GM18868 (cell line): ENCODE data around the gene CLEC1B.
"Not testable (repeated sequence)": the region's sequence is repeated elsewhere in the genome, so short reads cannot be mapped to it uniquely, and the experiment has no call there.

ENCODE experiments used
- ATAC-seq: cut with Tn5 transposase; IDR thresholded peaks from one replicate; pipeline ENCODE4 v1.9.1; 2021; ENCODE audit warnings: mild to moderate bottlenecking, moderate library complexity; ENCODE audit not compliant: unreplicated experiment

CLEC1B gene

DNA sequence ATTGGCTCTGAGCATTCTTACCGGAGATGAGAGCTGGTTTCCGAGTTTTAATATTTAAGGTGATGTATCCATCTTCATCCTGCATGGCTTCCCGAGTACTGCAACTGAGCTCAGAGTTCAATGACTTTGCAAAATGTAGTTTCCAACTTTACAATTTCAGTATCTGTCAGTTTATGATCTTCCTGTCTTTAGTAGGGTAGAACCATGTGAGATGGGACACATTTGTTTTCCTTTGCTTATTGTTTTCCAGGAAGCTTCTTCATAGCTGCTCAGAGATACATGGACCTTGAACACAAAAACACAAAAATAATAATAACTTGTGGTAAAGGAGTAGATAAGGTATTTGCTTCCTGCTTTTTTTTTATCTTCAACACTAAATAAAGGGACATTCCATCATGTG is at the start of gene CLEC1B:
CLEC1B (minus strand) TSS at position 106 of the 400 bp plus-strand sequence; CDS start at position 85, 21 bp downstream.
- no peak for ATAC-seq

DNA sequence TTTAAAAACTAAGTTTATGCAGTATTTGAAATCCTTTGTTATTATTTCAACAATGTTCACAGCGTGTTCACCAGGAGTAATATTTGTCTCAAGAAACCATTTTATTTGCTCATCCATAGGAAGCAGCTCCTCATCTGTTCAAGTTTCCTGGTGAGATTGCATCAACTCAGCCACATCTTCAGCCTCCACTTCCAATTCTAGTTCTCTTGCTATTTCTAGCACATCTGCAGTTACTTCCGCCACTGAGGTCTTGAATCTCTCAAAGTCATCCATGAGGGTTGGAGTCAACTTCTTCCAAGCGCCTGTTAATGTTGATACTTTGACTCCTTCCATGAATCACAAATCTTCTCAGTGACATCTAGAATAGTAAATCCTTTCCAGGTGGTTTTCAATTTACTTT is 49.6 kb upstream of the CLEC1B start:
- ATAC-seq: no peak

GRCh38 chr12:10042167-10042566 is 43.2 kb upstream of the CLEC1B start:
- no peak for ATAC-seq

DNA sequence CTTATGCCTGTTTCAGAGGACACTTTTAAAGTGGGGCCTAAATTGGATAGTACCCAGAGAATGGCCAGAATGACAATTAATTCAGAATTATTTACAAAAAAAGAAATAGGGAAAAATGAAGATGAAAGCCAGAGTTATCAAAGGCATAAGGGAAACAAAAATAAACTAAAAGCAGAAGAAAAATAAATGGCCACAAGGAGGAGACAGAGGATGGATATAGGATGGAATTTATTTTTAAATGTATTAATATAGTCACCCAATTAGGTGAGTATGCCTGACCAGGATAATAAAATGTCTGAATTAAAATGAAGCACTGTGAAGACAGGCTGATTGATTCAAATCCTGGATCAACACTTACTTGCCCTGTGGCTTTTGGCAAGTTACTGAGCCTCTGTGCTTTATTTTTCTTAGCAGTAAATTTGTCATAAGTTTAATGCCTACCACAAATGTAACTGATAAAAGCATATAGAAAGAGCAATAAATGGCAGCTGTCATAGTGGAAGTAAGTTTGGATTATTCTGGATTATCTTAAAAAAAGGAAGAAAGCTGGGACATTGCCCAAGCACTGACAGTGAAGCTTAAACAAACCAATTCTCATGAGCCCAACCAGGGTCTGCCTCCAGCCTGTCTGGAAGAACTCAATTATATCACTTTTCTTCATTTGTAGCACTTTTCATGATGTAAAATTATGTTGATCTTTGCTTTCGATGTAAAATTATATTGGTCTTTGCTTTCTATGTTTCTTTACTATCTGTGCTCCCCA is 35.0 kb upstream of the CLEC1B start:
- no peak for ATAC-seq

GRCh38 chr12:10031771-10032175 is 32.9 kb upstream of the CLEC1B start:
- no peak for ATAC-seq

DNA sequence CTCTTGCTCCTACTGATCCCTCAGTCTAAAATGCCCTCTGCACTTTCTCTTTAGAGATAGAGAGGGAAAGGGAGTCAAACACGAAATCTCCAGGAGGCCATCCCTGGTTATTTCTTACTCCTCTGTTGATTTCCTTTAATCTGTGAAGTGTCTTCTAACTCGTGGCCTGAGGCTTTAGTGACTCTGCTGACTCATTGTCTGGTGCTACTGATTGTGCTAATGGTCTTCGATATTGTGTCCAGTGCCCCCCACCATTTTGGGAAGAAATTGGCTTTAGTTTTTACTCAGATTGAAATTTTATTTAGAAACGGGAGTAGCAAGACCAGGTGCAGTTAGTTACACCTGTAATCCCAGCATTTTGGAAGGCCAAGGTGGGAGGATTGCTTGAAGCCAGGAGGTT is 32.4 kb upstream of the CLEC1B start:
- no peak for ATAC-seq

GRCh38 chr12:10030446-10030845 is 31.5 kb upstream of the CLEC1B start, which contains the start of gene CLEC9A:
CLEC9A (plus strand) TSS chr12:10030682; CDS start chr12:10052688, 22,006 bp downstream.
- ATAC-seq: no peak

GRCh38 chr12:10027721-10028120 is 28.8 kb upstream of the CLEC1B start:
- no peak for ATAC-seq

- no peak for ATAC-seq
Measured at GRCh38 chr12:10027311-10027710, 28.4 kb upstream of the CLEC1B start.

GRCh38 chr12:10026666-10027065 is 27.7 kb upstream of the CLEC1B start:
- ATAC-seq: not testable (repeated sequence)

DNA sequence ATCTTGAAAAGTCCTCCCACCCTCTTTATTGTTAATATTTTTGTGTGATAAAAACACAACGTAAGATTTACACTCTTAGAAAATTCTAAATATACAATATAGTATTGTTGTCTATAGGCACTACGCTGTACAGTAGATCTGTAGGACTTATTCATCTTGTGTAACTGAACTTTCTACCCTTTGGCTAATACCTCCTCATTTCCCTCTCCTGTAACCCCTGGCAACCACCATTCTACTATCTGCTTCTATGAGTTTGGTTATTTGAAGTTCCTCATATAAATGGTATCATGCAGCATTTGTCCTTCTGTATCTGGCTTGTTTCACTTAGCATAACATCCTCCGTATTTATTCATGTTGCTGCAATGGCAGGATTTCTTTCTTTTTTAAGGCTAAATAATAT is 26.3 kb upstream of the CLEC1B start:
- no peak for ATAC-seq

DNA sequence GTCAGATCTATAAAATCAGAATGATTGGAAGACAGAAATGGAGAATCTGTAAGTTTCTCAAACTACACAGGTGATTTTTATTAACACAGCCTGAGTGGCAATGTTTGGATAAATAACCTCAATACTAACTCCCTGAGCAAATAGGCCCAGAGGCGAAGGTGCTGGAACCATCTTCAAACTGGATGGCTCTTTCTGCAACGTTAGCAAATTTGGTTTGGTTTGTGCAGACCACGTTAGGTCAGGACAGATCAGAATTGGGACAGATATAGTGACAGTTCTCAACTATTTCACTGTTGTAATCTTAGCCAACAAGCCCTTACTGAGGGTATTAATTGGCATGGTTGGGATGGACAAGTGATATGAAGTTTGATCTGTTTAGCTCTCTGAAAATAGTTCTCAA is 22.4 kb upstream of the CLEC1B start:
- ATAC-seq: no peak

- no peak for ATAC-seq
Measured at GRCh38 chr12:10018386-10018785, 19.5 kb upstream of the CLEC1B start.

DNA sequence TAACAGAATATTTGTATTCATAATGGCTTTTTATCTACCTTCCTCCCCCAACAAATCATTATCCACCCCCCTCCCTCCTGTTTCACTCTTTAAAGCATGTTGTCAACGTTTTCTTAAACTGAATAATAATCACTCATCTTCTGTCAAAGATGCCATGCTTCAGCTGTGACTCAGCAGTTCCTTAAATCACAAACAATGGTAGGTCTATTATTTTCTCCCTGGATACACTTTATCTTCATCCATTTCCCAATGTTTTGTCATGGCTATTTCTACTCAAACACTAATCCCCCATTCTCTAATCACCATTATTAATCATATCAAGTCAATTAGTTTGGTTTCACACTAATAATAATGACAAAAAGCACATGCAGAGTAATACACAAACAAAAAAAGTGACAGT is 18.0 kb upstream of the CLEC1B start:
- ATAC-seq: no peak

DNA sequence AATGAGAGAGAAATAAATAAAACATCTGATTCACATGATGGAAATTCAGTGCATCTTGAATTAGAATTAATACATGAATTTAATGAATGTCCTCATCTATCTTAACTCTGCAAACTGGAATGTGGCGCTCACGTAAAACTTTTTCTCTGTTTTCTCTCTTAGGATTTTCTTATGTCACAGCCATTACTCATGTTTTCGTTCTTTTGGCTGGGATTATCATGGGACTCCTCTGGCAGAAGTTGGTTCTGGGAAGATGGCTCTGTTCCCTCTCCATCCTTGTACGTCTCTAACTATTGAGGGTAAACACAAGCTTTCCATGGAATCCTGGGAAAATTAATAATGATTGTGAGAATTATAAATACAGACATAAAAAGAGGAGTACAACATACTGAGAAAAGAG is 16.5 kb upstream of the CLEC1B start:
- ATAC-seq: no peak

DNA sequence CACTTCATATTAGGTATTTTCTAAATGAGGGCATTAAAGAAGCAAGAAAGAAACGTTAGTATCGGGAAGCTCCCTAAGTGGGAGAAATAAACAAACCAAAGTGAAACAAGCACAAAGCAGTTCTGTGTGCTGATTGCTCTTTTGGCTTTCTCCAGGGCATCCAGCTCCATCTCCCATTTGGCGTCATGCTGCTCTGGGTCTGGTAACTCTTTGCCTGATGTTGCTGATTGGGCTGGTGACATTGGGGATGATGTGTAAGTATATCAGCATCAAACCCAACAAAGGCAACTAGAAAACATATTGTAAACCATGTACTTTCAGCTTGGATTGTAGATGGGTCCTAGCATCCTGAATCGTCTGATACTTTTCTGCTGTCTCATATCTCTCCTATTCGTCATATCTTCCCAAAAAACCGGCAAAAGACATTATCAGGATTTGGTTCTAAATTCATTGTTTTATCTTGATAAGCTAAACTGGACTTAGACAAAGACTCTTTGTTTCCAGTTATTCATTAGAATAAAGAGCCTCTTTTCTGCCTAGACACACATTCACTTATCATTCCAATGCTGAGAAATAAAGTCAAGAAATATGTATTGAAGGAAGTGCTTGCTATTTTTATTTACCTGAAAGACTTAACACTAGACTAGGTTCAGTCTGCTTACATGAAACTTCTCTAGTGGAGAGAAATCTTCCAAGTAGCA is 13.9 kb upstream of the CLEC1B start:
- no peak for ATAC-seq

DNA sequence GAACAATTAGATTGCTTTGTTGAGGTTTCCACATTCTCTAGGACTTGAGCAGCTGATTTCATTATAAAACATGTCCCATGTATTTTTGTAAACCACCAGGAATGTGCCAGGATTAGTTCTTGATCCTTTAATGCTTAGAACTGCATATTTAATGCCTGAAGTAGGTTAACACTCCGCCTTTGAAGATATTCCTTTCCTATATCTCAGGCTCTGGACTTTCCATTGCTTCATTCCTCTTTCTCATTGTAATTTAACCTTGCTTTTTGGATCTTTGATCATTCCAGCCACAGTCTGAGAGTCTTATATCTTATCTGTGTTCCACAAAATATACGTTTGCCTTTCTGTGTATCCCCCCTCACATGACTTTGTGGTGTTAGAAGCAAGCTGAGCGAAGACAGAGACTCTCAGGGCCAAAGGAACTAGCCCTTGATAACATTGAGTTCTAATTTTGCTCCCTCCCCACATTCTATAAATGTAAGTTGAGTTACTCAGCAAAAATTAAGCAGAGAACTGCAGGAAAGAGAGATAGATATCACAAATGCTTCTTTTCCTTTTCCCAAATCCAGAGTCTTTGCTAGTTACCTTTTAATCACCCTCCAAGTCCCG is 2.4 kb upstream of the CLEC1B start:
- ATAC-seq: no peak

DNA sequence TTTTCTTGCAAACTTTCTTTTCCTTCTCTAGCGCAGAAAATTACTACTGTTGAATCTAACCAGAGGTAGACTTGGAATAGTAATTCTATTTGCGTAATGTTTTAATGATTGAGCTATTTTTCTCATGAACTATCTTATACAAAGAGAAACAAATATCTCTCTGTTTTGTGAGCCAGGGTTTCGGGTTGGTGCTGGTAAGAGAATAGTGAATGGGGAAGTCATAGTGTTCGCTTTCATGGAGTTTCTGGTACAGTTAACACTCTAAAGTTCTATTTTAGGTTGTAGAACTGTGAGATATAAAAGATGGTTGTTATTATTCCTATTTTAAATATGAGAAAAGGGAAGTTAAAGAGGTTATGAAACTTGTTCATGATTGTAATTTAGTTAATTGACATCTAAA is 6.6 kb downstream of the CLEC1B start:
- ATAC-seq: no peak

DNA sequence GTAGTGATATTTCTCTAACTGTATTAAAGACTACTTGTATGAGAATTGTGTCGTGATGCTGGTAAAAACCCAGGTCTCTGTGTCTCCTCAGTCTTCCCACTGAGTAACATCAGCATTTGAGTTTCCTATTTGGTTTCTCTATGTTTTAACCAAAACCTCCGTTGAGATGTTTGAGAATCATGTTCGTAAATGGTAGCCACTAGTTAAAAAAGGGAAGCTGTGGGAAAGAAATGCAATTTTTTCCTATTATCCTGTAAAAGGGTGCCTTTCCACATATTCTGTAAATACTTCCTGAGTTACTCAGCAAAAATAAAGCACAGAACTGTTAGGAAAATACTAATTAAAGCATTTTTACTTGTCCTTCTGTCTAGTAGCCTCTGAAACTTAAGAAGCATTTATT is 7.0 kb downstream of the CLEC1B start:
- no peak for ATAC-seq

DNA sequence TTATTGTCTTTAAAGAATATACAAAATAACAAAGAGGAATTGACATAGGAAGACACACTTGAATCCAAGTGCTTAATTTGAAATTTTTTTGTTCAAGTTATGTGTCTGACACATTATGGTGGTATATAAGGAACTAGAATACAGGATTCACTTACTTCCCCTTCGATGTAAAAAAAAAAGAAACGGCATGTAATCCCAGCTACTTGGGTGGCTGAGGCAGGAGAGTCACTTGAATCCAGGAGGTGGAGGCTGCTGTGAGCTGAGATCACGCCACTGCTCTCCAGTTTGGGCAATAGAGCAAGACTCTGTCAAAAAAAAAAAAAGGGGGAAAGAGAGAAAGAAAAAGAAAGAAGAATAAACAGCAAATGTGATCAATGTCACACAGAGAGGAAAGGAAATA is 18.8 kb downstream of the CLEC1B start:
- no peak for ATAC-seq

DNA sequence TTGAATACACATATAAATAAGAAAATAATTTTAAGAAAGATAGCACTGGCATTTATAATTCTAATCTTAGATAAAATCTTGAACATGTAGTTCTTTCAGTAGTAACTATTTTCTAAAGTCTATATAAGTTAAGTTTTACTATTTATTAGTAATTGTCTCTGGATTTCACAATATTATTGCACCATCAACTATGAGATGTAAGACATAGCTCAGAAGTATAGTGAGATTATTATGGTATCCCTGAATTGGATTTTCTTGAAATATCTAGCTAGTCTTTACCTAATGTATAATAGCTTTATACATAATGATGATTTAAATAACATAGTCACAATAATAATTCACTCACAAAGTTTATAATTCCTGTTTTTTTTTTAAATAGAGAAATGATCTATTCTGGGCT is 21.0 kb downstream of the CLEC1B start:
- no peak for ATAC-seq

DNA sequence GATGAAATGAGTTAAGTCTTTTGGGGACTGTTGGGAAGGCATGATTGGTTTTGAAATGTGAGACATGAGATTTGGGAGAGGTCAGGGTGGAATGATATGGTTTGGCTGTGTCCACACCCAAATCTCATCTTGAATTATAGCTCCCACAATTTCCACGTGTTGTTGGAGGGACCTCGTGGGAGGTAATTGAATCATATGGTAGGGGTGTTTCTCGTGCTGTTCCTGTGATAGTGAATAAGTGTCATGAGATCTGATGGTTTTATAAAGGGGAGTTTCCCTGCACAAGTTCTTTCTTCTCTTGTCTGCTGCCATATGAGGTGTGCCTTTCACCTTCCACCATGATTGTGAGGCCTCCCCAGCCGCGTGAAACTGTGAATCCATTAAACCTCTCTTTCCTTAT is 22.3 kb downstream of the CLEC1B start:
- not testable (repeated sequence) for ATAC-seq
